Activated CD4-positive, alpha-beta T cell treated with anti-CD3 and anti-CD28 coated beads, Interleukin-2, amount 10 ng/mL, durations not matched to agents 24 days and 14 days (primary cell): ENCODE results near the gene ZNF8. TPM values are rescaled to one million over a fixed set of nuclear protein-coding genes. Genes with fewer than 3 reads are reported as not detected.
"Not testable (repeated sequence)": the region's sequence is repeated elsewhere in the genome, so short reads cannot be mapped to it uniquely, and the experiment has no call there.

Experiments used
- DNase-seq: peaks from one replicate; pipeline ENCODE4 v3.0.0; 2022
- H3K27ac Mint-ChIP-seq: one replicate; pipeline ENCODE4 v1.8.0; 2022; ENCODE audit warnings: mild to moderate bottlenecking, mixed read lengths
- H3K27me3 Mint-ChIP-seq: one replicate; pipeline ENCODE4 v1.8.0; 2022; ENCODE audit warnings: mixed read lengths
- H3K36me3 Mint-ChIP-seq: one replicate; pipeline ENCODE4 v1.8.0; 2022; ENCODE audit warnings: low read depth, mild to moderate bottlenecking, mixed read lengths
- H3K4me1 Mint-ChIP-seq: one replicate; pipeline ENCODE4 v1.8.0; 2021; ENCODE audit warnings: mixed read lengths
- H3K4me3 Mint-ChIP-seq: one replicate; pipeline ENCODE4 v1.8.0; 2022; ENCODE audit warnings: mild to moderate bottlenecking, moderate library complexity, mixed read lengths
- H3K9me3 Mint-ChIP-seq: one replicate; pipeline ENCODE4 v1.8.0; 2021; ENCODE audit warnings: mixed read lengths
- intact Hi-C: fragments of 100-400 bp; cut with micrococcal nuclease; formaldehyde crosslinking; loops from one replicate; pipeline ENCODE4 v1.15.1; 2023
- total RNA-seq: library from RNA; stranded (reverse); gene quantifications from 2 replicates; pipeline ENCODE4 v1.2.3, GENCODE V29; 2022

ZNF8 gene
- total RNA-seq, 1 donor from 2014 or later = 4.8 TPM

DNA sequence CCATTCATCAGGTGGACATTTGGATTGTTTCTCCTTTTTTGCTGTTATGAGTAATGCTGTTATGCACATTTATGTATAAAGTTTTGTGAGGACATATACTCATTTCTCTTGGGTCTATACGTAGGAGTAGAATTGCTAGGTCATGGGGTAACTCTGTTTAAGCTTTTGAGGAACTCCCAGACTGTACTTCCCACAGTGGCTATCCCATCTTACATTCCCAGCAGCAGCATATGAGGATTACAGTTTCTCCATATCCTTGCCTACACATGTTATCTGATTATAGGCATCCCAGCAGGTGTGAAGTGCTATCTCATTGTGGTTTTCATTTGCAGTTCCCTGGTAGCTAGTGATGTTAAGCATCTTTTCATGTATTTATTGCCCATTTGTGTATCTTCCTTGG lies 53.9 kb downstream of the ZNF8 start:
- Mint-ChIP-seq H3K36me3 (peaks cover 27% of the 10 kb centered on the region), H3K9me3 (no peaks in the 10 kb centered on the region), H3K27ac (no peak overlapping the region), H3K4me3 (no peak overlapping the region), H3K27me3 (no peaks in the 10 kb centered on the region), H3K4me1 (peaks cover 5% of the 10 kb centered on the region)
- no peak for DNase-seq
- intact Hi-C loops = no loop called here

DNA sequence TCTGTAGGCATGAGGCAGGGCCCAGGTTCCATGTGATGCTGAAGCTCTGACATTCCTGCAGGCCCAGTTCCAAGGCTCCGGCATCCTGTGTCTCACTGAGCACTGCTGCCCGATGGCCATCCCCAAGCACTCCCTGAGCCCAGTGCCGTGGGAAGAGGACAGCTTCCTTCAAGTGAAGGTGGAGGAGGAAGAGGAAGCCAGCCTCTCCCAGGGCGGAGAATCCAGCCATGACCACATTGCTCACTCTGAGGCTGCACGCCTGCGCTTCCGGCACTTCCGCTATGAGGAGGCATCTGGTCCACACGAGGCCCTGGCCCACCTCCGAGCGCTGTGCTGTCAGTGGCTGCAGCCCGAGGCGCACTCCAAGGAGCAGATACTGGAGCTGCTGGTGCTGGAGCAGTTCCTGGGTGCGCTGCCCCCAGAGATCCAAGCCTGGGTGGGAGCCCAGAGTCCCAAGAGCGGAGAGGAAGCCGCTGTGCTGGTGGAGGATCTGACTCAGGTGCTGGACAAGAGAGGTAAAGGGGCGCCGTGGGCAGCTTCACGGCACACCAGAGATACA lies 56.0 kb downstream of the ZNF8 start:
- intact Hi-C loops = no loop called here
- peaks cover 47% of the 10 kb centered on the region for H3K36me3 Mint-ChIP-seq
- peaks cover 2% of the 10 kb centered on the region for H3K9me3 Mint-ChIP-seq
- H3K27ac Mint-ChIP-seq = no peak overlapping the region
- DNase-seq = no peak
- no peaks in the 10 kb centered on the region for H3K27me3 Mint-ChIP-seq
- H3K4me1 Mint-ChIP-seq = no peaks in the 10 kb centered on the region
- no peak overlapping the region for H3K4me3 Mint-ChIP-seq

DNA sequence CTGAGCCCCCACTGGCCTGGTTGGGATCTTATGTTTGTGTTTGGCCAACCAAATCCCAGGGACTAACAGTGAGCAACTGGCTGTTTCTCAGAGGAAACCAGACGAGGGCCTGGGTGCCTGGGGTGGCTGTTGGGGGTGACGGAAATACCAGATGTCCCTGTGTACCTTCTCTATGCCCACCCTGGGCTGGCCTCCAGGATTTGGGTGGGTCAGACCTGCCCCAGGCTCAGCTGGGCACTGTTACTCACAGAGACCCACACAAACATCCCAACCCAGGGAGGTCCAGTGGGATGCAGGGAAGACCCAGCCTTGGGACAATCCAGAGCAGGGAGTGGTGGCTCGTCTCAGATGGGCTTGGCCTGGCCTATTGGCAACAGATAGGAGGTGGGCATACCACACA lies 56.9 kb downstream of the ZNF8 start:
- no peak for DNase-seq
- H3K4me3 Mint-ChIP-seq = no peak overlapping the region
- no peaks in the 10 kb centered on the region for H3K4me1 Mint-ChIP-seq
- intact Hi-C loops = no loop called here
- H3K27me3 Mint-ChIP-seq = no peaks in the 10 kb centered on the region
- H3K27ac Mint-ChIP-seq = no peak overlapping the region
- H3K9me3 Mint-ChIP-seq = peaks cover 6% of the 10 kb centered on the region
- H3K36me3 Mint-ChIP-seq = peaks cover 53% of the 10 kb centered on the region

DNA sequence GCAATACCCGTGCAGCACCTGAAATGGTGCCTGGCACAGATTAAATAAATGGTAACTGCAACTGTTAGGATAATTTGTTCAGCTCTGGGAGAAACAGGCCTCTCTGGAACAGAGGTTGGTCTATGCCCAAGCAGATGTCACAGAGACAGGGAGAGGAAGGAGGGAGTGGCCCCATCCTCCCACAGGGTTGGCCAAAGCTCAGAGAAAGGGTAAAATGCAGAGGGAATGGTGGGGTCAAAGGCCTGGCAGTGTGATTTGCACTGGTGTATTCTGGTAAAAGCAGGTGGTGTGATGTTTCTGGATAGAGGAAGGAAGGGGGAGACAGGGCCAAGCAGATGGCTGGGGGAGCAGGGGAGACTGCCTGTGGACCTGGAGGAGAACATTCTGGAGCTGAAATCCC lies 57.5 kb downstream of the ZNF8 start:
- Mint-ChIP-seq H3K27me3 (no peaks in the 10 kb centered on the region), H3K4me1 (no peaks in the 10 kb centered on the region), H3K4me3 (no peak overlapping the region), H3K36me3 (peaks cover 58% of the 10 kb centered on the region), H3K27ac (no peak overlapping the region), H3K9me3 (peaks cover 7% of the 10 kb centered on the region)
- DNase-seq = no peak
- intact Hi-C loops = no loop called here

DNA sequence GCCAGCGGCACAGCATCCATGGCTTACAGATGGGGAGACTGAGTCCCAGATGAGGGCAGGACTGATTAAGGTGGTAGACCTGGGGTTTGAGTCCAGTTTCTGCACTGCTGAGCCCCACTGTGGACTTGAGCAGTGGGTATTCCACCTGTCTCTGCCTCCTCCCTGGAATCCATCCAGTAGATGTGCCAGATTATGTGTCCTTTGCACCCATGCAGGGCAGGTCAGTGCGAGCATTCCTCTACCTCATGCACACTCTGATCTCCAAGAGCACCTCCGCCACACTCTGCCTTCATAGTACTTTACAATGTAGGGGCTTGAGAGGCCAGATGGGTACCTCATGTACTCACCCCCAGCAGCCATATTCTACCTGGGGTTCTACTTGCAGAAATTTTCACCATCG lies 58.1 kb downstream of the ZNF8 start:
- H3K27me3 Mint-ChIP-seq = no peaks in the 10 kb centered on the region
- peaks cover 9% of the 10 kb centered on the region for H3K9me3 Mint-ChIP-seq
- H3K27ac Mint-ChIP-seq = no peak overlapping the region
- intact Hi-C loops = no loop called here
- H3K4me3 Mint-ChIP-seq = no peak overlapping the region
- H3K36me3 Mint-ChIP-seq = peaks cover 62% of the 10 kb centered on the region
- no peak for DNase-seq
- H3K4me1 Mint-ChIP-seq = no peaks in the 10 kb centered on the region

DNA sequence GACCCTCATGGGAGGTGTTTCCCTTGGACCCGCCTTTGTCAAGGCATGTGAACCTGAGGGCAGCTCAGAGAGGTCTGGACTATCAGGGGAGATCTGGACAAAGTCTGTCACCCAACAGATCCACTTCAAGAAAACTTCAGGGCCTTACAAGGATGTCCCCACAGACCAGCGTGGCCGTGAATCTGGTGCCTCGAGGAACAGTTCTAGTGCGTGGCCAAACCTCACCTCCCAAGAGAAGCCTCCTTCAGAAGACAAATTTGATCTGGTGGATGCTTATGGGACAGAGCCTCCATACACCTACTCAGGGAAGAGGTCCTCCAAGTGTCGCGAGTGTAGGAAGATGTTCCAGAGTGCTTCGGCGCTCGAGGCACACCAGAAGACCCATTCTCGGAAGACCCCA lies 59.6 kb downstream of the ZNF8 start:
- H3K9me3 Mint-ChIP-seq = peaks cover 9% of the 10 kb centered on the region
- H3K4me1 Mint-ChIP-seq = no peaks in the 10 kb centered on the region
- no peaks in the 10 kb centered on the region for H3K27me3 Mint-ChIP-seq
- H3K4me3 Mint-ChIP-seq = no peak overlapping the region
- intact Hi-C loops = no loop called here
- peaks cover 64% of the 10 kb centered on the region for H3K36me3 Mint-ChIP-seq
- H3K27ac Mint-ChIP-seq = no peak overlapping the region
- no peak for DNase-seq

DNA sequence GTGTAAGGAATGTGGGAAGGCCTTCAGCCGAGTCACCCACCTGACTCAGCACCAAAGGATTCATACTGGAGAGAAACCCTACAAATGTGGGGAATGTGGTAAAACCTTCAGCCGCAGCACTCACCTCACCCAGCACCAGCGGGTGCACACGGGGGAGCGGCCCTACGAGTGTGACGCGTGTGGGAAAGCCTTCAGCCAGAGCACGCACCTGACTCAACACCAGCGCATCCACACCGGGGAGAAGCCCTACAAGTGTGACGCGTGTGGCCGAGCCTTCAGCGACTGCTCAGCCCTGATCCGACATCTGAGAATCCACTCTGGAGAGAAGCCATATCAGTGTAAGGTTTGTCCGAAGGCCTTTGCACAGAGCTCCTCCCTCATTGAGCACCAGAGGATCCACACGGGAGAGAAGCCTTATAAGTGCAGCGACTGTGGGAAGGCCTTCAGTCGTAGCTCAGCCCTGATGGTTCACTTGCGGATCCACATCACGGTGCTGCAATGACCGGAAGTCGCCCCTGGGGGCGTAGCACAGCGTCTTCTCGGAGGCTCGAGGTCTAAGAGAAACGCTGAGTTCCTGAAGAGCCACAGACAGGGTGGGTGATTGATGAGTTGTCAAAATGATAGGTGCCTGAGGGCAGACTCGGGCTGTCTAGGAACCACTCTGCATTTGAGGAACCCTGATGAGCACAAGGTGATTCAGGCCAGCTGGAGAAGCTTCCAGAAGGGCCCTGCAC lies 60.2 kb downstream of the ZNF8 start:
- Mint-ChIP-seq H3K9me3 (peaks cover 9% of the 10 kb centered on the region), H3K4me3 (no peak overlapping the region), H3K27ac (no peak overlapping the region), H3K27me3 (no peaks in the 10 kb centered on the region), H3K4me1 (no peaks in the 10 kb centered on the region), H3K36me3 (peaks cover 64% of the 10 kb centered on the region)
- DNase-seq = no peak
- intact Hi-C loops = no loop called here

DNA sequence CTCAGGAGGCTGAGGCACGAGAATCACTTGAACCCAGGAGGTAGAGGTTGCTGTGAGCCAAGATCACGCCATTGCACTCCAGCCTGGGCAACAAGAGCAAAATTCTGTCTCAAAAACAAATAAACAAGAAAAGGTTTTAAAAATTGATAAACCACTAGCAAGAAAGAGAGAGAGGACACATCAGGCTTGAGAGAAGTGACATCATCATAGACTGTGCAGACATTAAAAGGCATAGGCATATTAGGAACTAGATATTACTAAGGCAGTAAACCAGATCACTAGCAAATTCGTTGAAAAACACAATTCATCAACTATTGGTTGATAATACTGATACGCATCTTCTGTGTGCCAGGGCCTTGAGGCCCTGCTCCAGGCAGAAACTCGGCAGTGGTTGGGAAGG lies 66.8 kb downstream of the ZNF8 start:
- no peak for DNase-seq
- H3K4me3 Mint-ChIP-seq = peak overlapping the region; percentile 98
- intact Hi-C loops = no loop called here
- peaks cover 3% of the 10 kb centered on the region for H3K9me3 Mint-ChIP-seq
- no peaks in the 10 kb centered on the region for H3K27me3 Mint-ChIP-seq
- H3K36me3 Mint-ChIP-seq = peaks cover 23% of the 10 kb centered on the region
- peak overlapping the region; percentile 21 for H3K27ac Mint-ChIP-seq
- H3K4me1 Mint-ChIP-seq = peaks cover 16% of the 10 kb centered on the region

DNA sequence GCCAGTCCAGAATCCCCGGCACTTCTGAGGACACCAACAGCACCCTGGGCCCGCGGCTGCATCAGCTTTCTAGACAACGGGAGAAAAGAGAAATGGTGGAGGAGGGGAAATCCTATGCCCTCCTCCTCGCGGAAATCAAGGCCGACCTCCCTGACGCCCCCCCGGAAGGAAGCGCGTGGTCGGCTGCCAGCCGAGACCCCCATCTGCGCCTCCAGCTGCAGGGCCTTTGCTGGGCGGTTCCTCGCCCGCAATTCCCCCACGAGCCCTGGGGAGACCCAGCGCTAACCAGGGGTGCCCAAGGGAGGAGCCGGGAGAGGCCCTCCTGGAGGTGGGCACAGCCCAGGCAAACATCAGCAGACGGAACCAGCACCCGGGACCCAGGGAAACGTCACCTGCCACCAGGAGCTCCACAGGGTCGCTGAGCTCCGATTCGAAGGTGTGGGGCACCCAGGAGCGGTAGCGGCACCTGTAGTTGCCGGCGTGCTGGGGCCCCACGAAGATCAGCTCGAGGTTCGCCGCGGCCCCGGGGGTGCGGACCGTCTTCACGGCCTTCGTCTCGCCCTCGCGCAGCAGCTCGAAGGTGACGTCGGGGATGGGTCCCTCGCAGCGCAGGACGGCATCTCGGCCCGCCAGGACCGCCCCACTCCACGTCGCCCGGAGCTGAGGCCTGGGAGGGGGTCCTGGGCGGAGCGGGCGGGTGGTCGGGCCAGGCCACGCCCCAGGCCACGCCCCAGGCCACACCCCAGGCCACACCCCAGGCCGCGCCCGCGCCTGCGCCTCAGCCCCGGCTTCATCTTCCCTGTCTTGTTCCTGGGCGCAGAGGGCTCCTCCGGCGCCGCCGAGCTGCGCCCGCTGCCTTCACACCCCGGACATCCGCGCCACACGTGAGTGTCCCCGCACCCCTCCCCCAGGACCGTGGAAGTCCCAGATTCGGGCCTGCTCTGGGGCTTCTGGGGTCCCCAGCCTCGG lies 68.5 kb downstream of the ZNF8 start:
- peaks cover 16% of the 10 kb centered on the region for H3K4me1 Mint-ChIP-seq

DNA sequence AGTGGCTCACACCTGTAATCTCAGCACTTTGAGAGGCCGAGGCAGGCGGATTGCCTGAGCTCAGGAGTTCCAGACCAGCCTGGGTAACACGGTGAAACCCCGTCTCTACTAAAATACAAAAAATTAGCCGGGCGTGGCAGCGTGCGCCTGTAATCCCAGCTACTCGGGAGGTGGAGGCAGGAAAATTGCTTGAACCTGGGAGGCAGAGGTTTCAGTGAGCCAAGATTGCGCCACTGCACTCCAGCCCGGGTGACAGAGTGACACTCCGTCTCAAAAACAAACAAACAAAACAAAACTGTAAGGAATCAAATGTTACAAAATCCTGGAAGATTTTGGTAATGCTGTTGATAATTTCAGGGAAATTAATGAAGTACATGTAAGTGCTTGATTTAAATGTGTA lies 69.3 kb downstream of the ZNF8 start:
- H3K4me1 Mint-ChIP-seq = peaks cover 16% of the 10 kb centered on the region
- not testable (repeated sequence) for DNase-seq, H3K27me3 Mint-ChIP-seq, H3K9me3 Mint-ChIP-seq
- H3K4me3 Mint-ChIP-seq = peak overlapping the region; percentile 98
- intact Hi-C loops = loop anchor here (2.0 kb wide), 1 partner anchor 33 kb away; the partner anchor contains the start of gene ZNF837
- H3K36me3 Mint-ChIP-seq = peaks cover 10% of the 10 kb centered on the region
- H3K27ac Mint-ChIP-seq = peak overlapping the region; percentile 86

More for the DNA sequence above, 68.5 kb downstream of the ZNF8 start:
- Mint-ChIP-seq H3K4me3 (peak overlapping the region; percentile 98), H3K36me3 (peaks cover 11% of the 10 kb centered on the region), H3K27ac (peak overlapping the region; percentile 86), H3K27me3 (no peaks in the 10 kb centered on the region), H3K9me3 (no peaks in the 10 kb centered on the region)
- DNase-seq = peak; percentile 91
- intact Hi-C loops = loop anchor here (1.0 kb wide), 2 partner anchors 15 to 20 kb away; partner anchors contain the start of gene ZNF497

DNA sequence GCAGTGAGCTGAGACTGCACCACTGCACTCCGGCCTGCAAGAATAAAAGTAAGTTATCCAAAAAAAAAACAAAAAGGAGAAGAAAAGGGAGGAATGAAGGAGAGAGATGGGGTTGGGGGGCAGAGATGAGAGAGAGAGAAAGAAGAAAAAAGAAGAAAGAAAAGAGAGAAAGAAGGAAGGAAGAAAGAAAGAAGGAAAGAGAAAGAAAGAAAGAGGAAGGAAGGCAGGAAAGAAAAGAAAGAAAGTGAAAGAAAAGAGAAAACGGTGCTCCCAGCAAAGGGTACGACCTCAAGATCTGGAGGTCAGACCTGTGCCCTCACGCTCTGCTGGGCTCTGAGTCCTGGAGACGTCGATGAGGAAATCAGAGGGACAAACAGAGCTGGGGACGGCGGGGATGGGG lies 70.8 kb downstream of the ZNF8 start:
- H3K4me1 Mint-ChIP-seq = peaks cover 16% of the 10 kb centered on the region
- H3K36me3 Mint-ChIP-seq = peaks cover 10% of the 10 kb centered on the region
- no peak for DNase-seq
- peak overlapping the region; percentile 46 for H3K4me3 Mint-ChIP-seq
- no peaks in the 10 kb centered on the region for H3K27me3 Mint-ChIP-seq
- H3K27ac Mint-ChIP-seq = no peak overlapping the region
- no peaks in the 10 kb centered on the region for H3K9me3 Mint-ChIP-seq
- intact Hi-C loops = loop anchor here (2.0 kb wide), 1 partner anchor 31 kb away; the partner anchor contains the start of gene ZNF837

DNA sequence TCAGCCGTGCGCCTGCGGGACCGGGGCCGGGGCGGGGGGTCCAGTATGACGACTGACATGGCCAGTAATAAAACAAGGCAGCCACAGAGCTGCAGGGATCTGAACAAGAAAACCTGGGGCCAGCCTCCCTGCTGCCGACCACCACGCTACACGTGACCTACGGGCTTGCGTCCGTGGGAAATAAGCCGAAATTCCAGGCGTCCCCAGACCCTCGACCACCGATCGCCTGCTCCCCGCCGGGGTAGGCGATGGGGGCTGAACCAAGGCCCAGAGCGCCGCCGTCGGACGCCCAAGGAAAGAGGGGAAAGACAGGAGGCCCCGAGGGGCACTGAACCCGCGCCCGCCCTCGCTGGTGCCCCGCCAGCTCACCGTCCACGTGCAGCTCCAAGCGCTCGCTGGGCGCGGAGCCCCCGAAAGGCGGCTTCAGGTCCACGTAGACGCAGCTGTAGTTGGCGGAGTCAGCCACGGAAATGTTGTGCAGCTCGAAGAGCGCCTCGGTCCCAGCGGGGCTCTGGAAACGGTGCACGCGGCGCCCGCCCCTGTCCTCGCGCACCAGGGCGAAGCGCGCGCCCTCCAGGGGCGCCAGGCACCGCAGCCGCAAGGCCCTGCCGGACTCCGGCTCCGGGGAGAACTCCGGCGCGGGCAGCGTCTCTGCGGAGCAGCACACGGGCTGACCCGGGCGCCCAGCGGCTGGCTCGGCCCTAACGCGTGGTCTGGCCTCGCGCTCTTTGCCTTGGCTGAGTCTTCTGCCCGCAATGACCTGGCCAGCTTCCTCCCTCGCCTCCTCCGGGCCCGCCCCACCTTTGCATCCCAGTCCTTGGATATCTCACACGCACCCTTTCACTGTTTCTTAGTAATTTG lies 71.5 kb downstream of the ZNF8 start:
- Mint-ChIP-seq H3K4me1 (peaks cover 18% of the 10 kb centered on the region), H3K27me3 (no peaks in the 10 kb centered on the region), H3K36me3 (peaks cover 10% of the 10 kb centered on the region), H3K9me3 (no peaks in the 10 kb centered on the region), H3K4me3 (no peak overlapping the region), H3K27ac (no peak overlapping the region)
- DNase-seq = no peak
- intact Hi-C loops = no loop called here

DNA sequence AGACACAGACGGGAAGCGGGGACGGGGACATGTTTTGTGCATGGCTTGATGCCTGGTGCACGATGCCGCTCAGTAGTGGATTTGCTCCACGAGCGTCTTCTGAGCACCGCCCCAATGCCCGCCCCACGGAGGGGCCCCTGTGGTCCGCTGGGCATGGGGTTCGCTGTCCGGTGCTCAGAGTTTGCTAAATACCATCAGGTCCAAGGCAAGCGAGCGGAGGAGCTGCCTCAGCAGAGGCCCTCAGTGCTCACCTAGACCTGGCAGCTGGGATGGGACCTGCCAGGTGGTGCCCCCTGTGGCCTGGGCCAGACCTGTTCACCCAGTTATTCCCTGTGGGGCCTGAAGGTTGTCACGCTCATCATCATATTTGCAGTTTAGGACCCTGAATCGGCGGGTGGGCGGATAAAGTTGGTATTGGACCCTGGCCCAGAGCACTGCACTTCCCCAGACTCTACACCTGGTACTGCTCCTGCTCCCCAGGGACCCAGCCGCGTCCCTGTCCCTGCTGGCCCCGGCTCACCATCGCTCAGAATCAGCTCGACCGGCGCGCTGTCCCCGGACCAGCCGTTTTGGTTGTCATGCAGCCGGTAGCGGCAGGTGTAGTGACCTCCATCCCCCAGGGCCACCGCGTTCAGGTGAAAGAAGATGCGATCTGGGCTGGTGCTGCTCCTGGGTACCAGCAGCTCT lies 72.3 kb downstream of the ZNF8 start:
- peaks cover 17% of the 10 kb centered on the region for H3K4me1 Mint-ChIP-seq
- DNase-seq = no peak
- no peaks in the 10 kb centered on the region for H3K9me3 Mint-ChIP-seq
- H3K36me3 Mint-ChIP-seq = peaks cover 10% of the 10 kb centered on the region
- intact Hi-C loops = no loop called here
- H3K27me3 Mint-ChIP-seq = no peaks in the 10 kb centered on the region
- no peak overlapping the region for H3K4me3 Mint-ChIP-seq
- H3K27ac Mint-ChIP-seq = no peak overlapping the region
